ENCODE results near the gene PRKACG.
"Not testable (repeated sequence)": the region's sequence is repeated elsewhere in the genome, so short reads cannot be mapped to it uniquely, and the experiment has no call there.

Gene PRKACG

DNA sequence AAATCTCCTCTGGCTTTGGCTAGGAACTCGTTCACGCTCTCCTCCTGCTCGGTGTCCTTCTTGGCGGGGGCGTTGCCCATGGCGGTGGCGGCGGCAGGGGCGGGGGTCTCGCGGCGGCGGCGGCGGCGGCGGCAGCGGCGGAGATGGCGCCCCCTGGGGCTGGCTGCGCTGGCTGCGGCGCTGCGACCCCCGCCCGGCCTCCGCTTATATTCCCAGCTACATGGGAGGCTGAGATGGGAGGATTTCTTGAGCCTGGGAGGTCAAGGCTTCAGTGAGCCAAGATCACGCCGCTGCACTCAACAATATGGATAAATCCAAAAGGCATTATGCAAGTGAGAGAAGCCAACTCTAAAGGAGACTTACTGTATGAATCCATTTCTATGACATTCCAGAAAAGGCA is at the start of gene PRKACG:
PRKACG (minus strand) TSS at position 101 of the 400 bp plus-strand sequence; CDS start at position 80, 21 bp downstream.
- no peak within 1 kb of the TSS for H3K4me3 ChIP-seq (ENCODE audit: low read depth, low read length)

DNA sequence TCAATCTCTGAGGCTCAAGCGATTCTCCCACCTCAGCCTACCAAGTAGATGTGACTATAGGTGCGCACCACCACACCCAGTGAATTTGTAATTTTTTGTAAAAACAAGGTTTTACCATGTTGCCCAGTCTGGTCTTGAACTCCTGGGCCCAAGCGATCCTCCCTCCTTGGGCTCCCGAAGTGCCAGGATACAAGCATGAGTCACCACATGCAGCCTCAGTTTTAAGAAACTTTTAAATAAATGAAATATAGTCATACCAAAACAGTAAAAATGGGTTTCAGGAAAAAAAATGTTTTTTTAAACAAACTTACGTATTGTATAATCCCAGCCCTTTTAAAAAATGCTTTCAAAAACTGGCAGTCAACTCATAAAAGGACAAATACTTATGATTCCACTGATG is 48.3 kb upstream of the PRKACG start:
- H3K4me3 ChIP-seq (ENCODE audit: low read depth, low read length): no peak overlapping the region

DNA sequence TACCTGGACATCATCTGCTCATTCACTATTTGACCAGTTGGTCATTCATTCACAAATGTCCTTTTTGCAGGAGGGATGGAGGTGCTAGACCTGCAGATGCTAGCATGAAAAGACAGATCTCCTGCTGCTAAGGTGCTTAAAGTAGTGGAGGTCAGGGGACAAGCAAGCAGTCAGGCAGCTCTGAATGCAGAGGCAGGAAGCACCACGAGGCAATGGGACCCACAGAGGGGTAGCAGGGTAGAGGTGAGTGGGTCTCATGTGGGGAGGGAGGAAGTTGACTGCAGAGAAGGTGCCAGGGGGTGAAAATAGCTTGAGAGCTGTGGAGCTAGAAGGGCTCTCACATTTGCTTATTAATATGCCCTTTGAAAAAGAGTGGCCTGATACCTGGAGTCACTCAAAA is 46.9 kb upstream of the PRKACG start:
- no peak overlapping the region for H3K4me3 ChIP-seq (ENCODE audit: low read depth, low read length)

DNA sequence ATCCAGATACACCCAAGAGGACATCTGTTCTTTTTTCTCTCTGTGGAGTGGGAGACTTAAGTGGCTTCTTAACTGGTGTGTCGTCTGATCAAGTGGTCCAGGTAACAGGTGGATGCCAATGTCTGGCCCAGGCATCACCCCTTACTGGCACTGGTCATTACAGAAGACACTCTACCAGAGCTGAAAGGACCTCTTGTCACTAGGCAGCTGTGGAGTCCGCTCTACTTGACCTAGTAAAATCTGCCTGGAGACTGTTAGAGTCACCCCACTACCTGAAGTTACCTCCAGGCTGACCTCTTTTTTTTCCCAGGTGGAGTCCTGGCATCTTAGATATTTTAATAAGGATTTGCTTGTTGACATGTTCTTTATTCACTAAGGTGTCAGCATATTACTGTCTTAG is 44.2 kb upstream of the PRKACG start:
- no peak overlapping the region for H3K4me3 ChIP-seq (ENCODE audit: low read depth, low read length)

DNA sequence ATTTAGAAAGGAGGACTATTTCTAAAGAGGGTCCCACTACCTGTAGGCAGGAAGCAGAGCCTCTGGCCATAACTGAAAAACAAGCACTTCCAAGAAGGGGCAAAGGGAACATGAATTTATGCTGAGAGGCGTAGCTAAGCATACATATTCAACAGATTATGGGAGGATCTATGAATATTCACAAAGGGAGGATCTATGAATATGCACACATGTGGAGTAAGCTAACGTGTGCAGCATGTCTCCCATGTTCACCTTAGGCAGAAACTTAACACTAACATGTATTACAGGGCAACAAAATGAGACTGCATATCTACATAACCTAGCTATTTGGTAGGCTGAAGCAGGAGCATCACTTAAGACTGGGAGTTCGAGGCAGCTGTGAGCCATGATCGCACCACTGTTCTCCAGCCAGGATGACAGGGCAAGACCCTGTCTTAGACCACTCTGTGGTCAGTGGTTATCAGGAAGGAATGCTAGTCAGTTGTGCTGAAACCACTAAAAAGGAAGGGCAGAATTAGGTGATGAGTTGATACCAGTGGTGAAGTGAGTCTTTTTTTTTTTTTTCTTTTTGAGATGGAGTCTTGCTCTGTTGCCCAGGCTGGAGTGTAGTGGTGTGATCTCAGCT is 42.4 kb upstream of the PRKACG start:
- no peak overlapping the region for H3K4me3 ChIP-seq (ENCODE audit: low read depth, low read length)

DNA sequence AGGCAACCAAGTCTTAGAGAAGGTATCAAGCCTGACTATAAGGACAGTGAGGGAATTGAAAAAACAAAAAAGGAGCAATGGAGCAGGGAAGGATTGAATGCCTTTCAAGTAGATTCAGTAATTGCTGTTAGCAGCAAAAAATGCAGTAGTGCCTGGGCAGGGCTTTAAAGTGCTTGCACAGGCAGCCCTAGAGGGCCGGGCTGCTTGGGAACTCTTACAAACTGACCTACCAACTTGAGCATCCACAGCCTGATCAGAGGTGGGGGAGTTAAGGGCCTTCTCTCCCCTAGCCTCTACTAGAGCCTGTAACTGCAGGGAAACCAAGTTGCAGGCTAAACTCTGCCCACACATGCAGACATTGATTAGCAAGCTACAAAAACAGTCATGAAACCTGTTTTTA is 41.1 kb upstream of the PRKACG start:
- no peak overlapping the region for H3K4me3 ChIP-seq (ENCODE audit: low read depth, low read length)

DNA sequence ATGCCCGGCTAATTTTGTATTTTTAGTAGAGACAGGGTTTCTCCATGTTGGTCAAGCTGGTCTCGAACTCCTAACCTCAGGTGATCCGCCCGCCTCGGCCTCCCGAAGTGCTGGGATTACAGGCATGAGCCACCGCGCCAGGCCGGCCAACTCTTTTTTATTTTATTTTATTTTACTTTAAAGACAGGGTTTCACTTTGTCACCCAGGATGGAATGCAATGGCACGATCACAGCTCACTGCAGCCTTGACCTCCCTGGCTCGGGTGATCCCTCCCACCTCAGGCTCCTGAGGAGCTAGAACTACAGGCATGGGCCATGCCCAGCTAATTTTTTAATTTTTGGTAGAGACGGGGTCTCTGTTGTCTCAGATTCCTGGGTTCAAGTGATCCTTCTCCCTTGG is 37.0 kb upstream of the PRKACG start:
- H3K4me3 ChIP-seq (ENCODE audit: low read depth, low read length): not testable (repeated sequence)

DNA sequence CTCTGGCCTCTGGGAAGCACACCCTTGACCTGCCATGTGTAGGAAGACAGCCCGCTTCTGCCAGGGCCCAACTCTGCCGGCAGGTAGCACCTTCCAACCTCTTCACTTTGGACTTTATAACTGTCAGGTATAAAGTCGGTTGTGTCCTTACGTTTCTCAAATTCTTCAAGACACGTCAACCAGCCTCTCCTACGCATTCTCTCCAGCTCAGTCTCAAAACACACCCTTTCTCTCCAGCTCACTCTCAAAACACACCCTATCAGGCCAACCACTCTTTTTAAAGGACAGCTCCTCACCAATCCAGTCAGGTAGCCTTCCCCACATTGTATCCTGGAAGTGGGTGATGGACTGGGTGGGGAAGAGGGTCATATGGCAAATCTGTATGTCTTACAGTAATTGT is 35.2 kb upstream of the PRKACG start:
- H3K4me3 ChIP-seq (ENCODE audit: low read depth, low read length): no peak overlapping the region

DNA sequence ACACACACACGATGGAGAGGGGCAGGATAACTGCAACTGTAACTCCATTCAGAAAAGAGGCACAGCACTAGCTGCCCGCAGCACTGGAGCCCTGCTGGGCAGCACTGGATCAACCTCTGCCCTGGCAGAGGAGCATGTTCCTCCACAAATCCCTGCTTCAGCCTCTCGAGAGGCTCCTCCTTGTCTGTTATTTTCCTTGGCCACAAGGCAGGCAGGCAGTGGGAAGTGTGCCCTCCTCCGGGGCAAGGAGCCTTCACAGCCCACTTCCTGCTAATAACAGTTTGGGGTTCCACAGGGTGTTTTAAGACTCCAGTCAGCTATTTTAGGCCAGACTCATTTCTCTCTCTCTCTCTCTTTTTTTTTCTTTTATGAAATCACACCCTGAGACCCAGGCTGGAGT is 33.5 kb upstream of the PRKACG start:
- H3K4me3 ChIP-seq (ENCODE audit: low read depth, low read length): no peak overlapping the region

DNA sequence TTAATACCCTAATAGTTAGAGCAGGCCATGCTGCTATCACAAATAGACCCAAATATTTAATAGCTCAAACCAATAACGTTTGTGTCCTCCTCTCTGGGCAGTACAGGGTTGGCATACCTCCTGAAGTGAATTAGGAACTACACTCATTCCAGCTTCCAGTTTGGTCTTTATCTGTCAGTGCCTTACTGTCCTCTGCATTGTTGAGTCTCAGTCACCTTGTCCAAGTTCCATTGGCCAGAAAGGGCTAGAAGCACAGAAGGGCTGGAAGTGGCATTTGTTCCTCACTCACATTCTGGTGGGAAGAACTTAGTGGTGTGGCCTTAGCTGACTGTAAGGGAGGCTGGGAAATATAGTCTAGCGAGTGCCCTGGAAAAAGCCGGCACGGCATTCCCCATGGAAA is 32.8 kb upstream of the PRKACG start:
- no peak overlapping the region for H3K4me3 ChIP-seq (ENCODE audit: low read depth, low read length)

DNA sequence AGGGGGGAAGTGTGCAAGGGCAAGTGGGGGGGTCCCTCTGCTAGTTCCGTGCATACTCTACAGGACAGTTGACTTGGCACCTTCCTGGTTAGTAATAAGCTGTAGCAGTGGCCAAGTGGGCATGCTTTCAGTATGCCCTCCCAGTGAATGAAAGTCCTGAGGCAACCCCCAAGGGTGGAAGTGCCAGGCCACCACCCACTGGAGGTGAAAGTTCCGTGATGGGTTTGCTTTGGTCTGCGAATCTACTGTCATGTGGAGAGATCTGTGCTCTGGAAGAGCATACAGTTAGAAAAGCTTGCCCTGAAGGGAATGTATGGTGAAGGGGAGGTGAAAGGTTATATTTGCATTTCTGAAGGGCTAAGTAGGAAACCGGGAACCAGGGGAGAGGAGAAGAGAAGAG is 31.9 kb upstream of the PRKACG start:
- H3K4me3 ChIP-seq (ENCODE audit: low read depth, low read length): no peak overlapping the region

DNA sequence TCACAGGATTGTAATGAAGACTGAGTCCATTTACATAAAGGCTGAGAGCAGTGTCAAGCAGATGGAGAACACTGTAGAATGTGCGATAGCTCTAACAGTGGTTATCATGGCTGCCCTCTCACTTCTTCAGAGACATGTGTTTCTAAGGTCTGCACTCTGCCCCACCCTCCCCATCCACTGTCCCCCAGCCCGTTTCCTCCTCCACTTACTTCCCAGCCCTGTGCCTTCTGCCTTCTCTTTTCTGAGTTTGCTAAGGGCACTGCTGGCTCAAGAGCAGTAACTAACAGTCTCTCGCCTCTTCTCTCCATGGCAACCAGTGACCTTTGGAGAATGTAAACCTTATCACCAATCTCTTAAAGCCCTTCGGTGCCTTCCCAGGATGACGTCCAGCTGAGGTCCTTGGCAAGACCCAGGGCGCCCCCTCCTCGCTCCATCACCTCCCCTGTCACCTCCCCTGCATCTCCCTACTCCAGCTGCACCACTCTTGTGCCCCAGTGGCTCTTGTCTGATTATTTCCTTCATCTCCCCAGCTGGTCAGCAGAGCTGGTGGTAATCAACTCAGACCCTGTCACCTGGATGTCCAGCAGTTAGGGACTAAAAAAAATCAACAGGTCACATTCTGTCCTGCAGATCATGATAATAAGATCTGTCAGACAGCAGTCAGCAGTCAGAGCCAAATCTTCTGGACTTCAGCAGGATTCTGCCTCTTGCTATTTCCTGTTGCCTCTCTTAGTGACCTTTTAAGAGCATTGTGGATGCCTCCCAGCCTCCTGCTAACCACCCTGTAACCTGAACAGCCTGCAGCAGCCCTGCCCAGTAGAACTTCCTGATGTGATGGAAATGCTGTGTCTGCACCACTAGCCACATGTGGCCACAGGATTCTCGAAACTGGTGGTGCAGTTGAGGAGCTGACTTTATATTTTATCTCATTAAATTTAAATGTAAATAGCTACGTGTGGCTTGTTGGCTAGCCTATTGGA is 30.6 kb upstream of the PRKACG start:
- no peak overlapping the region for H3K4me3 ChIP-seq (ENCODE audit: low read depth, low read length)

DNA sequence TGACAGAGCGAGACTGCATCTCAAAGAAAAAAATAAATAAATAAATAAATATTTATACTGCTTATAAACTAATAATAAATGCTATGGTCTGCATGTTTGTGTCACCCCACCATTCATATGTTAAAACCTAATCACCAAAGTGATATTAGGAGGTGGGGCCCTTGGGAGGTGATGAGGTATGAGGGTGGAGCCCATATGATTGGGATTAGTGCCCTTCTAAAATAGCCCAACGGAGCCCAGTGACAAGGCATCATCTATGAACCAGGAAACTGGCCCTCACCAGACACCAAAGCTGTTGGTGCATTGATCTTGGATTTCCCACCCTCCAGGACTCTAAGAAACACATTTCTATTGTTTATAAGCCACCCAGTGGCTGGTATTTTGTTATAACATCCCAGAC is 26.7 kb upstream of the PRKACG start:
- no peak overlapping the region for H3K4me3 ChIP-seq (ENCODE audit: low read depth, low read length)

DNA sequence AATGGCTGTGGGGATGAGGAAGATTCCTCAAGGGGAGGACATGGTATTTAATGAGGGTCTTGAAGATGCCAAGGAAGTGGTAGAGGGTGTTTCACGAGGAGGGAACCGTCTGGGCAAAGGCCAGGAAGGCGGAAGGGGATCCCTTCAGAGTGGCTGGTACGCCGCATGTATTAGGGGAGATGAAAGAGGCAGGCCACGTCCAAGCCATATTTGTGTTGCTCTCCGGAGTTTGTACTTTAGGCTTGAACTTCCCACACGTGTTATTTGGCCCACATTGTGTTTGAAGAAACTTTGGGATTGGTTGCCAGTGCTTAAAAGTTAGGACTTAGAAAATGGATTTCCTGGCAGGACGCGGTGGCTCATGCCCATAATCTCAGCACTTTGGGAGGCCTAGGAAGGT is 22.9 kb upstream of the PRKACG start:
- H3K4me3 ChIP-seq (ENCODE audit: low read depth, low read length): peak overlapping the region; percentile 79

DNA sequence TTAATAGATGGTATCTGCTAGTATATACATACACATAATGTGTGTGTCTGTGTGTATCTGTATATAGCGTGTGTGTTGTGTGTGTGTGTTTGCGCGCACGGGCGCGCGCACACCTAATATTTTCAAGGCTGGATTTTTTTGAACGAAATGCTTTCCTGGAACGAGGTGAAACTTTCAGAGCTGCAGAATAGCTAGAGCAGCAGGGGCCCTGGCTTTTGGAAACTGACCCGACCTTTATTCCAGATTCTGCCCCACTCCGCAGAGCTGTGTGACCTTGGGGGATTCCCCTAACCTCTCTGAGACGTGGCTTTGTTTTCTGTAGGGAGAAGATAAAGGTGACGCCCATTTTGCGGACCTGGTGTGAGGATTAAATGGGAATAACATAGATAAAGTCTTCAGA is 22.4 kb upstream of the PRKACG start:
- H3K4me3 ChIP-seq (ENCODE audit: low read depth, low read length): peak overlapping the region; percentile 79

DNA sequence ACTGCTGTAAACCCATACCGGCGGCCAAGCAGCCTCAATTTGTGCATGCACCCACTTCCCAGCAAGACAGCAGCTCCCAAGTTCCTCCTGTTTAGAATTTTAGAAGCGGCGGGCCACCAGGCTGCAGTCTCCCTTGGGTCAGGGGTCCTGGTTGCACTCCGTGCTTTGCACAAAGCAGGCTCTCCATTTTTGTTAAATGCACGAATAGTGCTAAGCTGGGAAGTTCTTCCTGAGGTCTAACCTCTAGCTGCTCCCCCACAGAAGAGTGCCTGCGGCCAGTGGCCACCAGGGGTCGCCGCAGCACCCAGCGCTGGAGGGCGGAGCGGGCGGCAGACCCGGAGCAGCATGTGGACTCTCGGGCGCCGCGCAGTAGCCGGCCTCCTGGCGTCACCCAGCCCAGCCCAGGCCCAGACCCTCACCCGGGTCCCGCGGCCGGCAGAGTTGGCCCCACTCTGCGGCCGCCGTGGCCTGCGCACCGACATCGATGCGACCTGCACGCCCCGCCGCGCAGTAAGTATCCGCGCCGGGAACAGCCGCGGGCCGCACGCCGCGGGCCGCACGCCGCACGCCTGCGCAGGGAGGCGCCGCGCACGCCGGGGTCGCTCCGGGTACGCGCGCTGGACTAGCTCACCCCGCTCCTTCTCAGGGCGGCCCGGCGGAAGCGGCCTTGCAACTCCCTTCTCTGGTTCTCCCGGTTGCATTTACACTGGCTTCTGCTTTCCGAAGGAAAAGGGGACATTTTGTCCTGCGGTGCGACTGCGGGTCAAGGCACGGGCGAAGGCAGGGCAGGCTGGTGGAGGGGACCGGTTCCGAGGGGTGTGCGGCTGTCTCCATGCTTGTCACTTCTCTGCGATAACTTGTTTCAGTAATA is 21.8 kb upstream of the PRKACG start, which contains the start of gene FXN:
FXN (plus strand) TSS at position 315 of the 871 bp plus-strand sequence; CDS start at position 346, 31 bp downstream.
- peak within 1 kb of the TSS; percentile 79 for H3K4me3 ChIP-seq (ENCODE audit: low read depth, low read length)

DNA sequence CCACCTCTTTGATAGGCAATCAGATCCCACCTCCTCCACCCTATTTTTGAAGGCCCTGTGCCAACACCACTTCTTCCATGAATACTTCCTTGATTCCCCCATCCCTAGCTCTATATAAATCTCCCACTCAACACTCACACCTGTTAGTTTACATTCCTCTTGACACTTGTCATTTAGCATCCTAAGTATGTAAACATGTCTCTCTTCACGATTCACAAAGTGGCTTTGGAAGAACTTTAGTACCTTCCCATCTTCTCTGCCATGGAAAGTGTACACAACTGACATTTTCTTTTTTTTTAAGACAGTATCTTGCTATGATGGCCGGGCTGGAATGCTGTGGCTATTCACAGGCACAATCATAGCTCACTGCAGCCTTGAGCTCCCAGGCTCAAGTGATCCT is 20.2 kb upstream of the PRKACG start:
- no peak overlapping the region for H3K4me3 ChIP-seq (ENCODE audit: low read depth, low read length)

DNA sequence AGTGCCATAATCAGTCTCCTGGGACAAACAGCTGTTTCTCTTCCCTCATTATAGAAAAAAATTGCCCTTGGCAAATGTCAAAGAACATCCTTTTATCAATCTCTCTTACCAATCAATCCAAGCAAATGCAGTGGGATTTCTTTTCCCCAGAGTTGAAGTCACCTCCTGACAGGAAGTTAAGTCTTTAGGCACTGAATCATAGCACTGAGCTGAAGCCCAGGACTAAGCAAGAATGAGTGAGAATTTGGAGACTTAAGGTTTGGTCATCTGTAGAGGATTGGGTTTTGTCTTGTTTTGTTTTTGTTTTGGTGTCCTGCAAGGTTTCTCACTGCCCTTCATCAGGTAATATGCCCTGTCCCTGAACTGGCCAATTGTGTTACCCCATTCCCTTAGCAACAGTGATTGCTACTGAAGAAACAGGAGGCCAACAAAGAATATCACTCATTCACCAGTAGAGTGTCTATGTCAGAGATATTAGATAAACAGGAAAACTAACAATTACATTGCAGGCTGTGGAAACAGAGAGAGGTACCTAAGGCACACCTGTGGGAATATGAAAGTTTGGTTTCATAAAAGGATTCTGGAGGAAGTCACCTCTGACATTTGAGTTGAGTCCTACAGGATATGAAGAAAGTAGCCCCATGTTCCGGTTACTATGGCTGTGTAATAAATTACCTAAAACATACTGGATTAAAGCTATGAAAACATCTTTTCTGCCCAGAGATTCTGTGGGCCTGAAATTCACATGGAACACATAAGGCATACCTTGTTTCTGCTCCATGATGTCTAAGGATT is 17.1 kb upstream of the PRKACG start:
- no peak overlapping the region for H3K4me3 ChIP-seq (ENCODE audit: low read depth, low read length)

DNA sequence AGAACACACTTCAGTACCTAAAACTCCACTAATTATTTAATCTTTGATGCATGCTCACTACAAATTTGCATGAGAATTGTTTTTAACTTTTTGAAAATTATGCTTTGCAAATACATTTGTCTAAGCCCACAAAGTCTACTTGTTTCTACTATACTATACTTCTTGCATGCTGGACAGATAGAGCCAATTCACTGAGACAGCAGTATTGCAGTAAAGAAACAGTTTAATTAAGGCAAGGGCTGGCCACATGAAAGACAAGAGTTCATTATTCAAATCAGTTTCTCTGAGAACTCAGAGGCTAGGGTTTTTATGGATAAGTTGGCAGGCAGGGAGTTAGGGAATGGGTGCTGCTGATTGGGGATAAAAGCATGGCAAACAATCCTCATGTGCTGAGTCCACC is 15.6 kb upstream of the PRKACG start:
- H3K4me3 ChIP-seq (ENCODE audit: low read depth, low read length): no peak overlapping the region

DNA sequence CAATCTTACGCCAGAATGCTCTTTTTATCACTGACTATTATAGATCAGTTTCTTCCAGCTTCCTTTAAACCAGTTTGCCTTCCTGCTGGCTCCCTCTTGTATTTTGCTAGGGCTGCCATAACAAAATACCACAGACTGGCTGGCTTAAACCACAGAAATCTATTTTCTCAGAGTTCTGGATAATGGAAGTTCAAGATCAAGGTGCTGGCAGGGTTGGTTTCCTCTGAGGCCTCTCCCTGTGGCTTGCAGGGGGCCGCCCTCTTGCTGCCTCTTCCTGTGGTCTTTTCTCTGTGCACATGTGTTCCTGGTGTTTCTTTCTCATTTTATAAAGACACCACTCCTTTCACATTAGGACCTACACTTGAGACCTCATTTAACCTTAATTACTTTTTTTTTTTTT is 14.8 kb upstream of the PRKACG start:
- no peak overlapping the region for H3K4me3 ChIP-seq (ENCODE audit: low read depth, low read length)

Data from iPS-11a (cell line).